ENCODE measurements around the gene PSKH1.

PSKH1 gene

DNA sequence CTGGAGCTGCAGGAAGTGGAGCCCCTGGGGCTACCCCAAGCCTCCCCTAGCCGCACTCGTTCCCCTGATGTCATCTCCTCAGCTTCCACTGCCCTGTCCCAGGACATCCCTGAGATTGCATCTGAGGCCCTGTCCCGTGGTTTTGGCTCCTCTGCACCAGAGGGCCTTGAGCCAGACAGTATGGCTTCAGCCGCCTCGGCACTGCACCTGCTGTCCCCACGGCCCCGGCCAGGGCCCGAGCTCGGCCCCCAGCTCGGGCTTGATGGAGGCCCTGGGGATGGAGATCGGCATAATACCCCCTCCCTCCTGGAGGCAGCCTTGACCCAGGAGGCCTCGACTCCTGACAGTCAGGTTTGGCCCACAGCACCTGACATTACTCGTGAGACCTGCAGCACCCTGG lies 12.5 kb upstream of the PSKH1 start (continued):
- TF ChIP-seq, protein P1, sequence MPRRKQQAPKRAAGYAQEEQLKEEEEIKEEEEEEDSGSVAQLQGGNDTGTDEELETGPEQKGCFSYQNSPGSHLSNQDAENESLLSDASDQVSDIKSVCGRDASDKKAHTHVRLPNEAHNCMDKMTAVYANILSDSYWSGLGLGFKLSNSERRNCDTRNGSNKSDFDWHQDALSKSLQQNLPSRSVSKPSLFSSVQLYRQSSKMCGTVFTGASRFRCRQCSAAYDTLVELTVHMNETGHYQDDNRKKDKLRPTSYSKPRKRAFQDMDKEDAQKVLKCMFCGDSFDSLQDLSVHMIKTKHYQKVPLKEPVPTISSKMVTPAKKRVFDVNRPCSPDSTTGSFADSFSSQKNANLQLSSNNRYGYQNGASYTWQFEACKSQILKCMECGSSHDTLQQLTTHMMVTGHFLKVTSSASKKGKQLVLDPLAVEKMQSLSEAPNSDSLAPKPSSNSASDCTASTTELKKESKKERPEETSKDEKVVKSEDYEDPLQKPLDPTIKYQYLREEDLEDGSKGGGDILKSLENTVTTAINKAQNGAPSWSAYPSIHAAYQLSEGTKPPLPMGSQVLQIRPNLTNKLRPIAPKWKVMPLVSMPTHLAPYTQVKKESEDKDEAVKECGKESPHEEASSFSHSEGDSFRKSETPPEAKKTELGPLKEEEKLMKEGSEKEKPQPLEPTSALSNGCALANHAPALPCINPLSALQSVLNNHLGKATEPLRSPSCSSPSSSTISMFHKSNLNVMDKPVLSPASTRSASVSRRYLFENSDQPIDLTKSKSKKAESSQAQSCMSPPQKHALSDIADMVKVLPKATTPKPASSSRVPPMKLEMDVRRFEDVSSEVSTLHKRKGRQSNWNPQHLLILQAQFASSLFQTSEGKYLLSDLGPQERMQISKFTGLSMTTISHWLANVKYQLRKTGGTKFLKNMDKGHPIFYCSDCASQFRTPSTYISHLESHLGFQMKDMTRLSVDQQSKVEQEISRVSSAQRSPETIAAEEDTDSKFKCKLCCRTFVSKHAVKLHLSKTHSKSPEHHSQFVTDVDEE (CRISPR knock-in tag; IDR thresholded peaks at IDR 0.05), result no peak
- TF ChIP-seq ZNF565 (CRISPR knock-in tag; conservative IDR thresholded peaks at IDR 0.05; ENCODE audit: low read depth), result no peak
- TF ChIP-seq ZC3H10 (CRISPR knock-in tag; IDR thresholded peaks at IDR 0.05), result no peak

DNA sequence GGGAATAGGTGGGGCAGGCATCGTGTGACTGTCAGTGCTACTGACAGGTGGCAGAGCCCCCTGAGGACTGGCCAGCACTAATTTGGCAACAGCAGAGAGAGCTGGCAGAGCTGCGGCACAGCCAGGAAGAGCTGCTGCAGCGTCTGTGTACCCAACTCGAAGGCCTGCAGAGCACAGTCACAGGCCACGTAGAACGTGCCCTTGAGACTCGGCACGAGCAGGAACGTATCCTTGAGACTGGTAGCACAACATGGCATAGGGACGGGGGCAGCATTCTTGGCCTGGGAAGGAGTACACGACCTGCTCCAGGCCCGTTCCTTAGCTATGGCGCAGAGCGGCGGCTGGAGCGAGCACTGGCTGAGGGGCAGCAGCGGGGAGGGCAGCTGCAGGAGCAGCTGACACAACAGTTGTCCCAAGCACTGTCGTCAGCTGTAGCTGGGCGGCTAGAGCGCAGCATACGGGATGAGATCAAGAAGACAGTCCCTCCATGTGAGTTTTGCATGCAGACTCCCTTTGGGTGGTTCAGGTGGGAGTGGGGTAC lies 11.4 kb upstream of the PSKH1 start:
- ATAC-seq, result no peak
- TF ChIP-seq, protein P2, sequence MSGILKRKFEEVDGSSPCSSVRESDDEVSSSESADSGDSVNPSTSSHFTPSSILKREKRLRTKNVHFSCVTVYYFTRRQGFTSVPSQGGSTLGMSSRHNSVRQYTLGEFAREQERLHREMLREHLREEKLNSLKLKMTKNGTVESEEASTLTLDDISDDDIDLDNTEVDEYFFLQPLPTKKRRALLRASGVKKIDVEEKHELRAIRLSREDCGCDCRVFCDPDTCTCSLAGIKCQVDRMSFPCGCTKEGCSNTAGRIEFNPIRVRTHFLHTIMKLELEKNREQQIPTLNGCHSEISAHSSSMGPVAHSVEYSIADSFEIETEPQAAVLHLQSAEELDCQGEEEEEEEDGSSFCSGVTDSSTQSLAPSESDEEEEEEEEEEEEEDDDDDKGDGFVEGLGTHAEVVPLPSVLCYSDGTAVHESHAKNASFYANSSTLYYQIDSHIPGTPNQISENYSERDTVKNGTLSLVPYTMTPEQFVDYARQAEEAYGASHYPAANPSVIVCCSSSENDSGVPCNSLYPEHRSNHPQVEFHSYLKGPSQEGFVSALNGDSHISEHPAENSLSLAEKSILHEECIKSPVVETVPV (CRISPR knock-in tag; IDR thresholded peaks at IDR 0.05), result no peak
- no peak for TF ChIP-seq BACH2 (CRISPR knock-in tag; IDR thresholded peaks at IDR 0.05; ENCODE audit: borderline replicate concordance)
- no peak for TF ChIP-seq CSDC2 (CRISPR knock-in tag; IDR thresholded peaks at IDR 0.05)
- TF ChIP-seq, protein P3, sequence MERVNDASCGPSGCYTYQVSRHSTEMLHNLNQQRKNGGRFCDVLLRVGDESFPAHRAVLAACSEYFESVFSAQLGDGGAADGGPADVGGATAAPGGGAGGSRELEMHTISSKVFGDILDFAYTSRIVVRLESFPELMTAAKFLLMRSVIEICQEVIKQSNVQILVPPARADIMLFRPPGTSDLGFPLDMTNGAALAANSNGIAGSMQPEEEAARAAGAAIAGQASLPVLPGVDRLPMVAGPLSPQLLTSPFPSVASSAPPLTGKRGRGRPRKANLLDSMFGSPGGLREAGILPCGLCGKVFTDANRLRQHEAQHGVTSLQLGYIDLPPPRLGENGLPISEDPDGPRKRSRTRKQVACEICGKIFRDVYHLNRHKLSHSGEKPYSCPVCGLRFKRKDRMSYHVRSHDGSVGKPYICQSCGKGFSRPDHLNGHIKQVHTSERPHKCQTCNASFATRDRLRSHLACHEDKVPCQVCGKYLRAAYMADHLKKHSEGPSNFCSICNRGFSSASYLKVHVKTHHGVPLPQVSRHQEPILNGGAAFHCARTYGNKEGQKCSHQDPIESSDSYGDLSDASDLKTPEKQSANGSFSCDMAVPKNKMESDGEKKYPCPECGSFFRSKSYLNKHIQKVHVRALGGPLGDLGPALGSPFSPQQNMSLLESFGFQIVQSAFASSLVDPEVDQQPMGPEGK (CRISPR knock-in tag; IDR thresholded peaks at IDR 0.05; ENCODE audit: borderline replicate concordance), result no peak
- no peak for TF ChIP-seq ZNF8 (CRISPR knock-in tag; IDR thresholded peaks at IDR 0.05)
- TF ChIP-seq ZC3H10 (CRISPR knock-in tag; IDR thresholded peaks at IDR 0.05), result no peak
- TF ChIP-seq TOX (CRISPR knock-in tag; IDR thresholded peaks at IDR 0.05; ENCODE audit: borderline replicate concordance), result no peak
- TF ChIP-seq ZFP3 (CRISPR knock-in tag; IDR thresholded peaks at IDR 0.05), result no peak
- TF ChIP-seq ESRRG (CRISPR knock-in tag; IDR thresholded peaks at IDR 0.05), result no peak
- TF ChIP-seq, protein P1 (CRISPR knock-in tag; IDR thresholded peaks at IDR 0.05), result no peak
- no peak for TF ChIP-seq ARNTL (CRISPR knock-in tag; IDR thresholded peaks at IDR 0.05; ENCODE audit: borderline replicate concordance, low read depth)
- TF ChIP-seq ZFP30 (CRISPR knock-in tag; IDR thresholded peaks at IDR 0.05), result no peak
- no peak for TF ChIP-seq SNAI2 (CRISPR knock-in tag; IDR thresholded peaks at IDR 0.05)
- no peak for TF ChIP-seq RARB (CRISPR knock-in tag; IDR thresholded peaks at IDR 0.05)
- TF ChIP-seq ZNF70 (CRISPR knock-in tag; IDR thresholded peaks at IDR 0.05), result no peak
- TF ChIP-seq, protein P4, sequence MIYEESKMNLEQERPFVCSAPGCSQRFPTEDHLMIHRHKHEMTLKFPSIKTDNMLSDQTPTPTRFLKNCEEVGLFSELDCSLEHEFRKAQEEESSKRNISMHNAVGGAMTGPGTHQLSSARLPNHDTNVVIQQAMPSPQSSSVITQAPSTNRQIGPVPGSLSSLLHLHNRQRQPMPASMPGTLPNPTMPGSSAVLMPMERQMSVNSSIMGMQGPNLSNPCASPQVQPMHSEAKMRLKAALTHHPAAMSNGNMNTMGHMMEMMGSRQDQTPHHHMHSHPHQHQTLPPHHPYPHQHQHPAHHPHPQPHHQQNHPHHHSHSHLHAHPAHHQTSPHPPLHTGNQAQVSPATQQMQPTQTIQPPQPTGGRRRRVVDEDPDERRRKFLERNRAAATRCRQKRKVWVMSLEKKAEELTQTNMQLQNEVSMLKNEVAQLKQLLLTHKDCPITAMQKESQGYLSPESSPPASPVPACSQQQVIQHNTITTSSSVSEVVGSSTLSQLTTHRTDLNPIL (CRISPR knock-in tag; IDR thresholded peaks at IDR 0.05; ENCODE audit: low read depth), result no peak
- TF ChIP-seq ISL1 (CRISPR knock-in tag; IDR thresholded peaks at IDR 0.05), result no peak
- no peak for TF ChIP-seq OSR1 (CRISPR knock-in tag; IDR thresholded peaks at IDR 0.05)
- TF ChIP-seq PPARA (CRISPR knock-in tag; IDR thresholded peaks at IDR 0.05; ENCODE audit: borderline replicate concordance), result no peak
- TF ChIP-seq, protein P5, sequence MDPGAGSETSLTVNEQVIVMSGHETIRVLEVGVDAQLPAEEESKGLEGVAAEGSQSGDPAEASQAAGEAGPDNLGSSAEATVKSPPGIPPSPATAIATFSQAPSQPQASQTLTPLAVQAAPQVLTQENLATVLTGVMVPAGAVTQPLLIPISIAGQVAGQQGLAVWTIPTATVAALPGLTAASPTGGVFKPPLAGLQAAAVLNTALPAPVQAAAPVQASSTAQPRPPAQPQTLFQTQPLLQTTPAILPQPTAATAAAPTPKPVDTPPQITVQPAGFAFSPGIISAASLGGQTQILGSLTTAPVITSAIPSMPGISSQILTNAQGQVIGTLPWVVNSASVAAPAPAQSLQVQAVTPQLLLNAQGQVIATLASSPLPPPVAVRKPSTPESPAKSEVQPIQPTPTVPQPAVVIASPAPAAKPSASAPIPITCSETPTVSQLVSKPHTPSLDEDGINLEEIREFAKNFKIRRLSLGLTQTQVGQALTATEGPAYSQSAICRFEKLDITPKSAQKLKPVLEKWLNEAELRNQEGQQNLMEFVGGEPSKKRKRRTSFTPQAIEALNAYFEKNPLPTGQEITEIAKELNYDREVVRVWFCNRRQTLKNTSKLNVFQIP (CRISPR knock-in tag; IDR thresholded peaks at IDR 0.05; ENCODE audit: borderline replicate concordance, low read depth), result no peak
